OCI-LY3 (cell line): ENCODE data around the gene RAB4B.

Experiments
- H2AFZ ChIP-seq: fragments of 200-600, 300-600 bp; shearing (Covaris generic); 2 replicates; pipeline ENCODE4 v1.6.0; 2014; ENCODE audit warnings: antibody characterized with exemption, low read depth, low read length
- H3K27ac ChIP-seq: fragments of 200-600, 300-600 bp; sonication (generic); 2 replicates; pipeline ENCODE4 v1.5.1; 2014; ENCODE audit warnings: mild to moderate bottlenecking, low read length, moderate library complexity, mixed read lengths
- H3K27me3 ChIP-seq: fragments of 200-600, 300-600 bp; sonication (generic); 2 replicates; pipeline ENCODE4 v1.6.1; 2014; ENCODE audit warnings: low read depth, low read length, mixed read lengths
- H3K36me3 ChIP-seq: fragments of 200-600, 300-600 bp; sonication (generic); replicated peaks from 2 replicates; pipeline ENCODE3; 2014; ENCODE audit warnings: low read depth, low read length, mixed read lengths
- H3K4me1 ChIP-seq: fragments of 300-600, 200-600 bp; sonication (generic); 2 replicates; pipeline ENCODE4 v1.6.1; 2014; ENCODE audit warnings: low read length, mixed read lengths
- H3K4me2 ChIP-seq: fragments of 200-600, 300-600 bp; sonication (generic); 2 replicates; pipeline ENCODE4 v1.6.1; 2014; ENCODE audit warnings: low read length, mixed read lengths
- H3K4me3 ChIP-seq: fragments of 300-600, 200-600 bp; sonication (generic); 2 replicates; pipeline ENCODE4 v1.5.1; 2014; ENCODE audit warnings: antibody characterized with exemption, mild to moderate bottlenecking, low read length, moderate library complexity
- H3K79me2 ChIP-seq: fragments of 300-600, 200-600 bp; shearing (Covaris generic); 2 replicates; pipeline ENCODE4 v1.6.1; 2014; ENCODE audit warnings: mild to moderate bottlenecking, low read length, mixed read lengths
- H3K9ac ChIP-seq: fragments of 300-600, 200-600 bp; shearing (Covaris generic); 2 replicates; pipeline ENCODE4 v1.6.0; 2014; ENCODE audit warnings: mild to moderate bottlenecking, low read length, moderate library complexity
- H3K9me3 ChIP-seq: fragments of 200-600, 300-600 bp; shearing (Covaris generic); 2 replicates; pipeline ENCODE4 v1.6.1; 2014; ENCODE audit warnings: low read length, mixed read lengths; ENCODE audit not compliant: insufficient read depth
- H4K20me1 ChIP-seq: fragments of 200-600, 300-600 bp; sonication (generic); 2 replicates; pipeline ENCODE4 v1.6.1; 2016; ENCODE audit warnings: low read length, mixed read lengths; ENCODE audit not compliant: insufficient read depth
- EZH2phosphoT487 ChIP-seq: fragments of 200-600 bp; shearing (Covaris generic); IDR thresholded peaks from 2 replicates; pipeline ENCODE4 v1.6.1; 2018; ENCODE audit warnings: antibody characterized with exemption, mixed run types, low read depth
- TF ChIP-seq, protein P1 (sequence below): fragments of 200-600, 300-600 bp; sonication (generic); IDR thresholded peaks from 2 replicates; pipeline ENCODE4 v1.5.1; 2014; ENCODE audit warnings: antibody characterized with exemption, low read length, low read depth

RAB4B gene

DNA sequence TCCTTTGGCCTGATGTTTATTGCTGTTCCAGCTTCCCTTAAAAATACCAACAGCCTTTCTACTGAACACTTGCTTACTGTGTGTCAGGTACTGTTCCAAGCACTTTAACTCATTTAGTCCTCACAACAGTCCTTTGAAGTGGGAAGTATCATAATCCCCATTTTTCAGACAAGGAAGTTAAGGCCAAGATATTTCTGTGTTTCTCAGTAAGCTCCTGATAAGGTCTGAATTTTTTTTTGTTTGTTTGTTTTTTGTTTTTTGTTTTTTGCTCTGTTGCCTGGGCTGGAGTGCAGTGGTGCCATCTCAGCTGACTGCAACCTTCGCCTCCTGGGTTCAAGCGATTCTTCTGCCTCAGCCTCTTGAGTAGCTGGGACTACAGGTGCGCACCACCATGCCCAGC lies 19.6 kb upstream of the RAB4B start:
- Histone ChIP-seq H3K4me1 (peaks cover 33% of the 10 kb centered on the region), H3K36me3 (peaks cover 76% of the 10 kb centered on the region), H3K9ac (no peak overlapping the region), H3K79me2 (peaks cover 87% of the 10 kb centered on the region), H4K20me1 (peaks cover 71% of the 10 kb centered on the region), H3K4me2 (no peak overlapping the region), H3K27me3 (no peaks in the 10 kb centered on the region), H3K27ac (no peak overlapping the region), H2AFZ (no peak overlapping the region), H3K9me3 (no peaks in the 10 kb centered on the region), H3K4me3 (no peak overlapping the region)
- TF ChIP-seq EZH2phosphoT487 = no peak
- TF ChIP-seq, protein P1, sequence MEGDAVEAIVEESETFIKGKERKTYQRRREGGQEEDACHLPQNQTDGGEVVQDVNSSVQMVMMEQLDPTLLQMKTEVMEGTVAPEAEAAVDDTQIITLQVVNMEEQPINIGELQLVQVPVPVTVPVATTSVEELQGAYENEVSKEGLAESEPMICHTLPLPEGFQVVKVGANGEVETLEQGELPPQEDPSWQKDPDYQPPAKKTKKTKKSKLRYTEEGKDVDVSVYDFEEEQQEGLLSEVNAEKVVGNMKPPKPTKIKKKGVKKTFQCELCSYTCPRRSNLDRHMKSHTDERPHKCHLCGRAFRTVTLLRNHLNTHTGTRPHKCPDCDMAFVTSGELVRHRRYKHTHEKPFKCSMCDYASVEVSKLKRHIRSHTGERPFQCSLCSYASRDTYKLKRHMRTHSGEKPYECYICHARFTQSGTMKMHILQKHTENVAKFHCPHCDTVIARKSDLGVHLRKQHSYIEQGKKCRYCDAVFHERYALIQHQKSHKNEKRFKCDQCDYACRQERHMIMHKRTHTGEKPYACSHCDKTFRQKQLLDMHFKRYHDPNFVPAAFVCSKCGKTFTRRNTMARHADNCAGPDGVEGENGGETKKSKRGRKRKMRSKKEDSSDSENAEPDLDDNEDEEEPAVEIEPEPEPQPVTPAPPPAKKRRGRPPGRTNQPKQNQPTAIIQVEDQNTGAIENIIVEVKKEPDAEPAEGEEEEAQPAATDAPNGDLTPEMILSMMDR = no peak

DNA sequence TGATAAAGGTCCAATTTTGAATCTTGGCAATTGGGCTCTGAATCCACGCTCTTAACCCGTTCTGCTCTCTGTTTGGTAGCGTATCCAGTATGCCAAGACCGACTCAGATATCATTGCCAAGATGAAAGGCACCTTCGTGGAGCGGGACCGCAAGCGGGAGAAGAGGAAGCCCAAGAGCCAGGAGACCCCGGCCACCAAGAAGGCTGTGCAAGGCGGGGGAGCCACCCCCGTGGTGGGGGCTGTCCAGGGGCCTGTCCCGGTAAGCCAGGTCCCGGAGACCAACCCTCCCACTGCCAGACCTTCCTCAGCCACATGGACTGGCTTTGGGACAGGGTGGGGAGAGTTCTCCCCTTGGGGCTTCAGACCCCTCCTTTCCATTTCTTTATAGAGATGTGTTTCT lies 18.7 kb upstream of the RAB4B start:
- no peak overlapping the region for H3K4me3 ChIP-seq
- H4K20me1 ChIP-seq = peaks cover 77% of the 10 kb centered on the region
- TF ChIP-seq, protein P1 = no peak
- peaks cover 83% of the 10 kb centered on the region for H3K79me2 ChIP-seq
- H3K27ac ChIP-seq = no peak overlapping the region
- H3K9me3 ChIP-seq = no peaks in the 10 kb centered on the region
- H3K9ac ChIP-seq = no peak overlapping the region
- H3K36me3 ChIP-seq = peaks cover 83% of the 10 kb centered on the region
- H3K27me3 ChIP-seq = no peaks in the 10 kb centered on the region
- H3K4me2 ChIP-seq = no peak overlapping the region
- no peak overlapping the region for H2AFZ ChIP-seq
- H3K4me1 ChIP-seq = peaks cover 26% of the 10 kb centered on the region

DNA sequence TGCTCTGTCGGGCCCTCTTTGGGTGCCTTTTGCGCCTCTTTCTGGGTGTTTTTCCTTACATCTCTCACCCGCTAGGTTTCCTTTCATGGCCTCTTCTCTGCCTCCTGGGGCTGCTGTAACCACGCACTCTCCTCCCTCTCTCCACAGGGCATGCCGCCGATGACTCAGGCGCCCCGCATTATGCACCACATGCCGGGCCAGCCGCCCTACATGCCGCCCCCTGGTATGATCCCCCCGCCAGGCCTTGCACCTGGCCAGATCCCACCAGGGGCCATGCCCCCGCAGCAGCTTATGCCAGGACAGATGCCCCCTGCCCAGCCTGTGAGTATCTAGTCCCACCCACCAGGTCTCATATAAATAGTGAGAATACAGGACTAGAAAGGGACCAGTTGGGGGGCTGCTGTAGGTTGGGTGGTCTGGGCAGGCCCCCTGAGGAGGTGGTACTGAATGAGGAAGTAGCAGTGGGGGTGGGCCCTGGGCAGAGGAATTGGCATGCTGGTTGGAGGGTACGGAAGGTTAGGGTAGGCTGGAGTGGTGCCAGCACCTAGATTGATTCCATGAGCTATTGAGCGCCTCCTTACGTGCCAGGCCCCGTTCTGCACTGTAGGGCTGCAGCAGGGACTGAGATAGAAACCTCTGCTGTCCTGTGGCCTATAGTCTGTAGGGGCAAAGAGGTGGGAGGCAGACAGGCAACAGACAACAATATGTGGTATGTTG lies 15.1 kb upstream of the RAB4B start:
- no peak for TF ChIP-seq EZH2phosphoT487
- TF ChIP-seq, protein P1 = no peak
- Histone ChIP-seq H3K9me3 (no peaks in the 10 kb centered on the region), H3K36me3 (peaks cover 76% of the 10 kb centered on the region), H3K4me1 (0 out of 2 replicates have a peak, but pooled peaks cover 4% of the 10 kb centered on the region), H3K27ac (no peak overlapping the region), H4K20me1 (peaks cover 58% of the 10 kb centered on the region), H3K79me2 (peaks cover 50% of the 10 kb centered on the region), H2AFZ (no peak overlapping the region), H3K4me3 (no peak overlapping the region), H3K27me3 (no peaks in the 10 kb centered on the region), H3K9ac (no peak overlapping the region), H3K4me2 (no peak overlapping the region)

DNA sequence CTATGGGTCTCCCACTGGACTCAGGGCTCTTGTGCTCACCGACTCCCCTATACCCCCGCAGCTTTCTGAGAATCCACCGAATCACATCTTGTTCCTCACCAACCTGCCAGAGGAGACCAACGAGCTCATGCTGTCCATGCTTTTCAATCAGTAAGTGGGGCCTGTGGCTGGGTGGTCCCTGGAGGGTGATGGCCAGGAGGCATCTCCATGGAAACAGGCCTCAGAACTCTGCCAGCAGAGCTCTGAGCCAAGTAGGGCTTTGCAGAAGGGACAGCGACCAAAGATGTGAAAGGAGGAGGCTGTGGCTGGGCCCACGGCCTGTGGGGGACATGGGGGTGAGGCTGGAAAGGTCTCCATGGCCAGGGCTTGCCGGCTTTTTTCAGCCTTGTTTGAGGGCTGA lies 14.5 kb upstream of the RAB4B start:
- Histone ChIP-seq H3K27me3 (no peaks in the 10 kb centered on the region), H2AFZ (no peak overlapping the region), H3K27ac (no peak overlapping the region), H3K4me3 (no peak overlapping the region), H3K36me3 (peaks cover 70% of the 10 kb centered on the region), H3K4me2 (no peak overlapping the region), H3K79me2 (peaks cover 44% of the 10 kb centered on the region), H3K9me3 (no peaks in the 10 kb centered on the region), H4K20me1 (peaks cover 53% of the 10 kb centered on the region), H3K4me1 (0 out of 2 replicates have a peak, but pooled peaks cover 4% of the 10 kb centered on the region), H3K9ac (no peak overlapping the region)
- TF ChIP-seq, protein P1 = no peak
- no peak for TF ChIP-seq EZH2phosphoT487
